ENCODE measurements around the gene NT5C3A. TPM values are rescaled to one million over a fixed set of nuclear protein-coding genes. Genes with fewer than 3 reads are reported as not detected.

Gene NT5C3A
- total RNA-seq, 2 experiments from 2014 or later: 31.5 to 33.3 TPM

GRCh38 chr7:33070277-33070676, 7.7 kb upstream of the NT5C3A start:
- DNase-seq (no peak), ATAC-seq (ENCODE audit: poor library complexity) (no peak)
- no peak overlapping the region for H3K4me3 ChIP-seq (ENCODE audit: low read length)
- H3K27me3 Mint-ChIP-seq: peaks cover 22% of the 10 kb centered on the region
- H3K9me3 ChIP-seq (ENCODE audit: control insufficient read depth in 1 of 2, insufficient read depth in 1 of 2, low read length in 2 of 2): peaks cover 9 to 10% of the 10 kb centered on the region in 2 experiments
- H3K36me3 Mint-ChIP-seq (ENCODE audit: low read depth): no peaks in the 10 kb centered on the region
- H3K4me3 Mint-ChIP-seq: no peak overlapping the region
- no peak overlapping the region for H3K27ac Mint-ChIP-seq
- H3K9me3 Mint-ChIP-seq: peaks cover 10% of the 10 kb centered on the region
- ChIA-PET POLR2A (no interaction called here), CTCF (no interaction called here)
- no peaks in the 10 kb centered on the region for H3K4me1 Mint-ChIP-seq (ENCODE audit: low read depth)
- H3K27me3 ChIP-seq (ENCODE audit: control insufficient read depth in 1 of 2, insufficient read depth in 2 of 2, low read length in 2 of 2): peaks cover 0 to 5% of the 10 kb centered on the region in 2 experiments
- no peaks in the 10 kb centered on the region for H3K36me3 ChIP-seq (ENCODE audit: insufficient read depth, low read length)
- intact Hi-C loops (cut with DNase I, micrococcal nuclease): no loop called here
- no peak for TF ChIP-seq CTCF (IDR thresholded peaks at IDR 0.05)
- H3K4me1 ChIP-seq (ENCODE audit: insufficient read depth, low read length): no peaks in the 10 kb centered on the region
- no peak overlapping the region for H3K27ac ChIP-seq (ENCODE audit: low read depth in 1 of 2, low read length in 2 of 2)

- no peak overlapping the region for H3K4me3 ChIP-seq (ENCODE audit: low read length)
- POLR2A ChIA-PET: no interaction called here
- H3K27ac ChIP-seq (ENCODE audit: low read depth in 1 of 2, low read length in 2 of 2): no peak overlapping the region
- CTCF ChIA-PET: no interaction called here
- peaks cover 9 to 10% of the 10 kb centered on the region in 2 experiments for H3K9me3 ChIP-seq (ENCODE audit: control insufficient read depth in 1 of 2, insufficient read depth in 1 of 2, low read length in 2 of 2)
- peaks cover 6% of the 10 kb centered on the region for H3K4me1 ChIP-seq (ENCODE audit: insufficient read depth, low read length)
- H3K27me3 Mint-ChIP-seq: peaks cover 8% of the 10 kb centered on the region
- no peak for DNase-seq
- no peaks in the 10 kb centered on the region for H3K36me3 ChIP-seq (ENCODE audit: insufficient read depth, low read length)
- peaks cover 5% of the 10 kb centered on the region for H3K36me3 Mint-ChIP-seq (ENCODE audit: low read depth)
- peaks cover 6% of the 10 kb centered on the region for H3K4me1 Mint-ChIP-seq (ENCODE audit: low read depth)
- intact Hi-C loops (cut with DNase I, micrococcal nuclease): no loop called here
- H3K4me3 Mint-ChIP-seq: no peak overlapping the region
- peaks cover 10% of the 10 kb centered on the region for H3K9me3 Mint-ChIP-seq
- no peak for TF ChIP-seq CTCF (IDR thresholded peaks at IDR 0.05)
- no peak overlapping the region for H3K27ac Mint-ChIP-seq
- no peak for ATAC-seq (ENCODE audit: poor library complexity)
- peaks cover 0 to 5% of the 10 kb centered on the region in 2 experiments for H3K27me3 ChIP-seq (ENCODE audit: control insufficient read depth in 1 of 2, insufficient read depth in 2 of 2, low read length in 2 of 2)
Measured at GRCh38 chr7:33067921-33068320, 5.3 kb upstream of the NT5C3A start.

- DNase-seq: no peak
- Histone ChIP-seq H3K27ac (ENCODE audit: low read depth in 1 of 2, low read length in 2 of 2) (no peak overlapping the region), H3K9me3 (ENCODE audit: control insufficient read depth in 1 of 2, insufficient read depth in 1 of 2, low read length in 2 of 2) (peaks cover 9 to 10% of the 10 kb centered on the region in 2 experiments), H3K4me3 (ENCODE audit: low read length) (no peak overlapping the region), H3K36me3 (ENCODE audit: insufficient read depth, low read length) (no peaks in the 10 kb centered on the region), H3K27me3 (ENCODE audit: control insufficient read depth in 1 of 2, insufficient read depth in 2 of 2, low read length in 2 of 2) (no peaks in the 10 kb centered on the region), H3K4me1 (ENCODE audit: insufficient read depth, low read length) (peaks cover 6% of the 10 kb centered on the region)
- no peak for TF ChIP-seq CTCF (IDR thresholded peaks at IDR 0.05)
- POLR2A ChIA-PET: no interaction called here
- intact Hi-C loops (cut with DNase I, micrococcal nuclease): no loop called here
- peaks cover 10% of the 10 kb centered on the region for H3K36me3 Mint-ChIP-seq (ENCODE audit: low read depth)
- H3K27me3 Mint-ChIP-seq: no peaks in the 10 kb centered on the region
- ATAC-seq (ENCODE audit: poor library complexity): no peak
- no peak overlapping the region for H3K4me3 Mint-ChIP-seq
- H3K4me1 Mint-ChIP-seq (ENCODE audit: low read depth): peaks cover 13% of the 10 kb centered on the region
- H3K9me3 Mint-ChIP-seq: peaks cover 10% of the 10 kb centered on the region
- H3K27ac Mint-ChIP-seq: no peak overlapping the region
- CTCF ChIA-PET: no interaction called here
Measured at GRCh38 chr7:33066771-33067170, 4.2 kb upstream of the NT5C3A start.

Data from CD4-positive, alpha-beta T cell (primary cell).